K562 (cell line): Measurements from ENCODE around the gene FDPS. TPM values are rescaled to one million over a fixed set of nuclear protein-coding genes. Genes with fewer than 3 reads are reported as not detected.
A peak's percentile ranks its signal among the peaks of the same experiment; 100 is the strongest.

Source experiments
- ATAC-seq: fragments of 200-7000 bp; cut with Tn5 transposase; 3 replicates; pipeline ENCODE4 v1.9.1; 2020; ENCODE audit warnings: moderate library complexity
- BruUV-seq: library from RNA; stranded (reverse); fragments of 400-500 nt; replicated peaks from 2 replicates; lab custom pipeline; 2021; lab: Mats Ljungman, UMichigan
- CTCF ChIA-PET: fragments of 300-600 bp; formaldehyde crosslinking; extraction: SDS; loops from one replicate; lab custom pipeline; 2021; ENCODE audit warnings: low intra/inter-chr PET ratio; lab: Yijun Ruan, JAX
- POLR2A ChIA-PET: fragments of 300-600, 350-650 bp; sonication (Branson Sonifier 250); formaldehyde crosslinking; extraction: SDS; loops from one replicate; lab custom pipeline; 2021; ENCODE audit warnings: antibody characterized with exemption, inconsistent platforms; lab: Yijun Ruan, JAX
- DNase-seq, 4 experiments: peaks; one replicate each; pipeline versions ENCODE4 v3.0.0 to v3.0.0-alpha.2; 2011 to 2018; ENCODE audit warnings: low spot score in 3 of 4, mixed read lengths in 3 of 4; ENCODE audit errors: extremely low read depth in 1 of 4
- FAIRE-seq: peaks from 2 replicates; lab custom pipeline; 2011; peaks lifted over from hg19 to GRCh38; lab: Jason Lieb, UNC
- H2AFZ ChIP-seq: 2 replicates; pipeline ENCODE4 v1.6.0; 2011; ENCODE audit warnings: low read depth, low read length, control low read depth, inconsistent platforms
- H3K27ac ChIP-seq: fragments of 200-600 bp; 3 replicates; pipeline ENCODE4 v1.8.0; 2011; ENCODE audit warnings: low read depth, mild to moderate bottlenecking, control low read depth, inconsistent platforms, low read length, moderate library complexity, mixed read lengths; ENCODE audit errors: extremely low read depth
- H3K27me3 ChIP-seq, 2 experiments: fragments of 300-600 bp in 1 of 2; 2 replicates in 1 of 2; 3 replicates in 1 of 2; pipeline versions ENCODE4 v1.6.0 to v1.8.0; 2011; ENCODE audit warnings: inconsistent platforms in 2 of 2, low read length in 2 of 2, mild to moderate bottlenecking in 1 of 2, mixed read lengths in 1 of 2, moderate library complexity in 1 of 2; ENCODE audit not compliant: control insufficient read depth in 2 of 2, insufficient read depth in 2 of 2
- H3K36me3 ChIP-seq: fragments of 300-600 bp; 3 replicates; pipeline ENCODE4 v1.8.0; 2011; ENCODE audit warnings: mild to moderate bottlenecking, low read length, inconsistent platforms; ENCODE audit not compliant: control insufficient read depth, insufficient read depth
- H3K4me1 ChIP-seq, 2 experiments: fragments of 200-600 bp in 1 of 2; replicated peaks in 1 of 2; 2 replicates in 1 of 2; 3 replicates in 1 of 2; pipeline versions ENCODE4 v1.5.1 to v1.8.0; 2011; ENCODE audit warnings: inconsistent platforms in 2 of 2, low read length in 2 of 2, mild to moderate bottlenecking in 1 of 2, mixed read lengths in 1 of 2, moderate library complexity in 1 of 2; ENCODE audit not compliant: control insufficient read depth in 2 of 2, insufficient read depth in 2 of 2
- H3K4me2 ChIP-seq: 2 replicates; pipeline ENCODE4 v1.6.1; 2011; ENCODE audit warnings: low read length, control low read depth, inconsistent platforms, mixed read lengths; ENCODE audit not compliant: insufficient read depth
- H3K4me3 ChIP-seq: fragments of 200-600 bp; sonication (generic), shearing (Covaris generic); 2 replicates; pipeline ENCODE4 v1.5.1; 2016; ENCODE audit warnings: control low read depth, inconsistent platforms
- H3K79me2 ChIP-seq: fragments of 200-600 bp; 3 replicates; pipeline ENCODE4 v1.8.0; 2011; ENCODE audit warnings: low read length, inconsistent platforms; ENCODE audit not compliant: control insufficient read depth, insufficient read depth
- H3K9ac ChIP-seq, 2 experiments: 2 replicates each; pipeline versions ENCODE4 v1.6.0 to v1.6.1; 2011; ENCODE audit warnings: low read depth in 2 of 2, low read length in 2 of 2, control low read depth in 1 of 2, inconsistent platforms in 1 of 2, mild to moderate bottlenecking in 1 of 2, mixed read lengths in 1 of 2; ENCODE audit not compliant: insufficient read depth in 1 of 2
- H3K9me1 ChIP-seq: one replicate; pipeline ENCODE4 v1.6.0; 2011; ENCODE audit warnings: inconsistent platforms, mild to moderate bottlenecking, low read length, moderate library complexity; ENCODE audit not compliant: control insufficient read depth, insufficient read depth
- H3K9me3 ChIP-seq: replicated peaks from 2 replicates; pipeline ENCODE4 v1.5.1; 2011; ENCODE audit warnings: low read depth, low read length, inconsistent platforms; ENCODE audit not compliant: control insufficient read depth, insufficient read depth
- H4K20me1 ChIP-seq: replicated peaks from 2 replicates; pipeline ENCODE4 v1.6.1; 2011; ENCODE audit warnings: low read length, inconsistent platforms, mixed read lengths; ENCODE audit not compliant: control insufficient read depth, insufficient read depth
- ERF ChIP-seq: fragments of 450-650 bp; formaldehyde crosslinking; IDR thresholded peaks from 2 replicates; pipeline ENCODE4 v1.4.0; 2020; ENCODE audit warnings: mild to moderate bottlenecking, mixed read lengths
- GATA2 ChIP-seq: sonication (generic); formaldehyde crosslinking; IDR thresholded peaks from 2 replicates; pipeline ENCODE4 v1.4.0; 2020; ENCODE audit warnings: mild to moderate bottlenecking, missing genetic modification reagents
- NR3C1 ChIP-seq: sonication (generic); formaldehyde crosslinking; IDR thresholded peaks from 2 replicates; pipeline ENCODE4 v1.8.1; 2022; ENCODE audit warnings: missing genetic modification reagents
- POLR2G ChIP-seq: fragments of 200-400 bp; formaldehyde crosslinking; IDR thresholded peaks from 2 replicates; pipeline ENCODE4 v1.6.1; 2017; ENCODE audit warnings: low read depth, mild to moderate bottlenecking, antibody characterized with exemption, low read length, moderate library complexity
- ZNF586 ChIP-seq: fragments of 450-650 bp; formaldehyde crosslinking; conservative IDR thresholded peaks from 2 replicates; pipeline ENCODE4 v1.4.0; 2020; ENCODE audit warnings: mild to moderate bottlenecking, moderate library complexity
- WGBS: fragments of 100-300 bp; shearing (Covaris generic); methylation state at CpG from one replicate; pipeline ENCODE4 v1.1.6; 2016; ENCODE audit warnings: low coverage, mixed read lengths; ENCODE audit not compliant: insufficient coverage; ENCODE audit errors: missing lambda C conversion rate; 5-methylcytosine and 5-hydroxymethylcytosine counted together
- in situ Hi-C: fragments of 300-500 bp; cut with MboI; formaldehyde crosslinking; loops from 4 replicates; pipeline ENCODE4 v1.15.0; 2018; ENCODE audit warnings: inconsistent platforms, mixed read lengths
- intact Hi-C: fragments of 100-400 bp; cut with micrococcal nuclease; formaldehyde crosslinking; loops from 2 replicates; pipeline ENCODE4 v1.14.2; 2022
- polyA plus RNA-seq, 8 experiments: library from polyadenylated mRNA; depleted of rRNA in 4 of 8; stranded (reverse) in 5 of 8; unstranded in 3 of 8; fragments of >200 nt; fragmentation: Nextera tagmentation in 2 of 8; fragmentation: Illumina TruSeq in 1 of 8; extraction: Ambion mirVana in 2 of 8; extraction: Trizol in 1 of 8; gene quantifications; 2 replicates each; pipeline versions ENCODE4 v1.2.1 to v1.2.3, GENCODE V29; 2011 to 2014; ENCODE audit warnings: inconsistent platforms in 1 of 8, missing spikeins in 1 of 8
- total RNA-seq, 7 experiments: library from RNA; depleted of rRNA in 6 of 7; stranded (reverse); fragments of >200 nt in 6 of 7; fragmentation: Illumina TruSeq in 2 of 7; extraction: Trizol in 2 of 7; gene quantifications; 2 replicates each; pipeline versions ENCODE4 v1.2.1 to v1.2.3, GENCODE V29; 2011 to 2021; ENCODE audit warnings: low replicate concordance in 1 of 7
- TF ChIP-seq, protein P1 (sequence below): sonication (generic); formaldehyde crosslinking; IDR thresholded peaks from 2 replicates; pipeline ENCODE4 v1.8.0; 2023; ENCODE audit warnings: mild to moderate bottlenecking, missing genetic modification reagents
- TF ChIP-seq, protein P2 (sequence below): fragments of 450-650 bp; IDR thresholded peaks from 2 replicates; pipeline ENCODE4 v1.6.1; 2017; ENCODE audit warnings: mild to moderate bottlenecking, moderate library complexity
- TF ChIP-seq, protein P3 (sequence below): fragments of 250-450 bp; sonication (Bioruptor Pico); IDR thresholded peaks from 2 replicates; pipeline ENCODE4 v1.4.0; 2020; ENCODE audit warnings: mild to moderate bottlenecking, moderate library complexity, borderline replicate concordance

Gene FDPS
- total and polyA plus RNA-seq, 9 of the 15 experiments (the other 6 are each of a cell fraction or from before 2014, with no cell fraction given) = 247 to 884 (median 360) TPM

DNA sequence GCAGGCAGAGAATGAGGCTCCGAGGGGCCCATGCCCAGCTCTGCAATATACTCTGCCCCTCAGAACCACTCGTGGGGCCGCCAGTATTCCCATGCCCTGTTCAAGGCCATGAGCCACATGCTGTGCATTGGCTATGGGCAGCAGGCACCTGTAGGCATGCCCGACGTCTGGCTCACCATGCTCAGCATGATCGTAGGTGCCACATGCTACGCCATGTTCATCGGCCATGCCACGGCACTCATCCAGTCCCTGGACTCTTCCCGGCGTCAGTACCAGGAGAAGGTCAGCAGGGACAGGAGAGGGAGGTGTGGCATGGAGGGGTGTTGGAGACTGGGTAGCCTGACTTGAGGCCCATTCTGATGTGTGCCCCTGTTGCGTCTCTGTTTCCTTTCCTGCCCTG, 24.2 kb upstream of the FDPS start:
- no peaks in the 10 kb centered on the region for H3K27me3 ChIP-seq
- peak overlapping the region in 1 of 2 experiments; percentile 85; a peak in 2 of 4 replicates for H3K9ac ChIP-seq
- H3K9me3 ChIP-seq = no peaks in the 10 kb centered on the region
- ATAC-seq = no peak
- 77% methylated on average over 8 of the region's 12 CpGs for WGBS
- no peak overlapping the region for H3K4me3 ChIP-seq
- peaks cover 20% of the 10 kb centered on the region; the same call in 2 of the 3 replicates for H3K36me3 ChIP-seq
- intact Hi-C loops = no loop called here
- peaks cover 0 to 35% of the 10 kb centered on the region in 2 experiments; a peak in 3 of 5 replicates for H3K4me1 ChIP-seq
- TF ChIP-seq ZNF586 (CRISPR knock-in tag) = no peak
- TF ChIP-seq, protein P1, sequence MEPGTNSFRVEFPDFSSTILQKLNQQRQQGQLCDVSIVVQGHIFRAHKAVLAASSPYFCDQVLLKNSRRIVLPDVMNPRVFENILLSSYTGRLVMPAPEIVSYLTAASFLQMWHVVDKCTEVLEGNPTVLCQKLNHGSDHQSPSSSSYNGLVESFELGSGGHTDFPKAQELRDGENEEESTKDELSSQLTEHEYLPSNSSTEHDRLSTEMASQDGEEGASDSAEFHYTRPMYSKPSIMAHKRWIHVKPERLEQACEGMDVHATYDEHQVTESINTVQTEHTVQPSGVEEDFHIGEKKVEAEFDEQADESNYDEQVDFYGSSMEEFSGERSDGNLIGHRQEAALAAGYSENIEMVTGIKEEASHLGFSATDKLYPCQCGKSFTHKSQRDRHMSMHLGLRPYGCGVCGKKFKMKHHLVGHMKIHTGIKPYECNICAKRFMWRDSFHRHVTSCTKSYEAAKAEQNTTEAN (CRISPR knock-in tag) = no peak
- TF ChIP-seq, protein P2, sequence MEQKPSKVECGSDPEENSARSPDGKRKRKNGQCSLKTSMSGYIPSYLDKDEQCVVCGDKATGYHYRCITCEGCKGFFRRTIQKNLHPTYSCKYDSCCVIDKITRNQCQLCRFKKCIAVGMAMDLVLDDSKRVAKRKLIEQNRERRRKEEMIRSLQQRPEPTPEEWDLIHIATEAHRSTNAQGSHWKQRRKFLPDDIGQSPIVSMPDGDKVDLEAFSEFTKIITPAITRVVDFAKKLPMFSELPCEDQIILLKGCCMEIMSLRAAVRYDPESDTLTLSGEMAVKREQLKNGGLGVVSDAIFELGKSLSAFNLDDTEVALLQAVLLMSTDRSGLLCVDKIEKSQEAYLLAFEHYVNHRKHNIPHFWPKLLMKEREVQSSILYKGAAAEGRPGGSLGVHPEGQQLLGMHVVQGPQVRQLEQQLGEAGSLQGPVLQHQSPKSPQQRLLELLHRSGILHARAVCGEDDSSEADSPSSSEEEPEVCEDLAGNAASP = no peak
- no peak for TF ChIP-seq GATA2
- no peak for TF ChIP-seq NR3C1 (CRISPR knock-in tag)
- TF ChIP-seq POLR2G = 0 out of 2 replicates have a peak, but pooled peaks have one; percentile 39
- TF ChIP-seq ERF (CRISPR knock-in tag) = no peak
- TF ChIP-seq, protein P3, sequence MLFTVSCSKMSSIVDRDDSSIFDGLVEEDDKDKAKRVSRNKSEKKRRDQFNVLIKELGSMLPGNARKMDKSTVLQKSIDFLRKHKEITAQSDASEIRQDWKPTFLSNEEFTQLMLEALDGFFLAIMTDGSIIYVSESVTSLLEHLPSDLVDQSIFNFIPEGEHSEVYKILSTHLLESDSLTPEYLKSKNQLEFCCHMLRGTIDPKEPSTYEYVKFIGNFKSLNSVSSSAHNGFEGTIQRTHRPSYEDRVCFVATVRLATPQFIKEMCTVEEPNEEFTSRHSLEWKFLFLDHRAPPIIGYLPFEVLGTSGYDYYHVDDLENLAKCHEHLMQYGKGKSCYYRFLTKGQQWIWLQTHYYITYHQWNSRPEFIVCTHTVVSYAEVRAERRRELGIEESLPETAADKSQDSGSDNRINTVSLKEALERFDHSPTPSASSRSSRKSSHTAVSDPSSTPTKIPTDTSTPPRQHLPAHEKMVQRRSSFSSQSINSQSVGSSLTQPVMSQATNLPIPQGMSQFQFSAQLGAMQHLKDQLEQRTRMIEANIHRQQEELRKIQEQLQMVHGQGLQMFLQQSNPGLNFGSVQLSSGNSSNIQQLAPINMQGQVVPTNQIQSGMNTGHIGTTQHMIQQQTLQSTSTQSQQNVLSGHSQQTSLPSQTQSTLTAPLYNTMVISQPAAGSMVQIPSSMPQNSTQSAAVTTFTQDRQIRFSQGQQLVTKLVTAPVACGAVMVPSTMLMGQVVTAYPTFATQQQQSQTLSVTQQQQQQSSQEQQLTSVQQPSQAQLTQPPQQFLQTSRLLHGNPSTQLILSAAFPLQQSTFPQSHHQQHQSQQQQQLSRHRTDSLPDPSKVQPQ (CRISPR knock-in tag) = no peak
- H3K4me2 ChIP-seq = no peak overlapping the region
- no peaks in the 10 kb centered on the region for H3K79me2 ChIP-seq
- no peak overlapping the region for H3K27ac ChIP-seq
- H2AFZ ChIP-seq = no peak overlapping the region
- BruUV-seq = TSS peak; percentile 28
- H3K9me1 ChIP-seq = no peaks in the 10 kb centered on the region
- no peak for FAIRE-seq
- H4K20me1 ChIP-seq = no peaks in the 10 kb centered on the region; the same call in 1 of the 2 replicates
- CTCF ChIA-PET = no interaction called here
- POLR2A ChIA-PET = interaction anchor here (0.5 kb wide), 1 partner anchor 17 kb away, joined by 3 read pairs; the partner anchor contains the start of gene PKLR
- no peak for DNase-seq
- in situ Hi-C loops = no loop called here
